Mesenchymal stem cell (in vitro differentiated cells and primary cell): ENCODE measurements around the gene PRR22.

Experiments used
- DNase-seq: peaks from one replicate; pipeline ENCODE4 v3.0.0-alpha.2; 2013
- H2AFZ ChIP-seq: one replicate; pipeline ENCODE4 v1.6.1; 2013; ENCODE audit warnings: low read depth, mild to moderate bottlenecking, control low read depth, inconsistent platforms, low read length, moderate library complexity
- H2AK5ac ChIP-seq: 2 replicates; pipeline ENCODE4 v1.6.1; 2013; ENCODE audit warnings: low read length, moderate library complexity, mild to moderate bottlenecking, inconsistent platforms; ENCODE audit not compliant: severe bottlenecking
- H2BK120ac ChIP-seq: one replicate; pipeline ENCODE4 v1.6.1; 2013; ENCODE audit warnings: low read depth, mild to moderate bottlenecking, inconsistent platforms, low read length, moderate library complexity
- H2BK12ac ChIP-seq, 2 experiments: one replicate each; pipeline ENCODE4 v1.6.1; 2013; ENCODE audit warnings: inconsistent platforms in 2 of 2, low read length in 2 of 2, mild to moderate bottlenecking in 2 of 2, moderate library complexity in 2 of 2, control low read depth in 1 of 2
- H2BK15ac ChIP-seq: one replicate; pipeline ENCODE4 v1.6.1; 2013; ENCODE audit warnings: mild to moderate bottlenecking, low read depth, inconsistent platforms; ENCODE audit not compliant: poor library complexity, severe bottlenecking
- H2BK5ac ChIP-seq: 2 replicates; pipeline ENCODE4 v1.6.1; 2013; ENCODE audit warnings: low read depth, mild to moderate bottlenecking, low read length, control low read depth, inconsistent platforms; ENCODE audit not compliant: poor library complexity, severe bottlenecking
- H3K14ac ChIP-seq, 2 experiments: one replicate each; pipeline ENCODE4 v1.6.1; 2013; ENCODE audit warnings: inconsistent platforms in 2 of 2, low read length in 2 of 2, control low read depth in 1 of 2, mild to moderate bottlenecking in 1 of 2, moderate library complexity in 1 of 2
- H3K18ac ChIP-seq, 2 experiments: one replicate each; pipeline ENCODE4 v1.6.1; 2013; ENCODE audit warnings: inconsistent platforms in 2 of 2, low read length in 2 of 2, control low read depth in 1 of 2, low read depth in 1 of 2, mild to moderate bottlenecking in 1 of 2
- H3K23ac ChIP-seq, 2 experiments: one replicate each; pipeline ENCODE4 v1.6.1; 2013; ENCODE audit warnings: inconsistent platforms in 2 of 2, low read length in 2 of 2, mild to moderate bottlenecking in 2 of 2, moderate library complexity in 2 of 2, control low read depth in 1 of 2
- H3K27ac ChIP-seq: 2 replicates; pipeline ENCODE4 v1.5.1; 2013; ENCODE audit warnings: mild to moderate bottlenecking, moderate library complexity, low read length, control low read depth, inconsistent platforms; ENCODE audit not compliant: poor library complexity, severe bottlenecking
- H3K27me3 ChIP-seq, 2 experiments: 2 replicates each; pipeline versions ENCODE4 v1.6.1 to v1.7.0; 2013; ENCODE audit warnings: low read length in 2 of 2, mild to moderate bottlenecking in 2 of 2, moderate library complexity in 2 of 2, control low read depth in 1 of 2, inconsistent platforms in 1 of 2; ENCODE audit not compliant: control insufficient read depth in 1 of 2, insufficient read depth in 1 of 2
- H3K36me3 ChIP-seq, 2 experiments: 2 replicates each; pipeline versions ENCODE4 v1.6.1 to v1.7.0; 2013; ENCODE audit warnings: low read length in 2 of 2, control low read depth in 1 of 2, inconsistent platforms in 1 of 2, low read depth in 1 of 2, mild to moderate bottlenecking in 1 of 2; ENCODE audit not compliant: insufficient read depth in 2 of 2, control insufficient read depth in 1 of 2
- H3K4ac ChIP-seq, 2 experiments: one replicate each; pipeline ENCODE4 v1.6.1; 2013; ENCODE audit warnings: inconsistent platforms in 2 of 2, low read length in 2 of 2, mild to moderate bottlenecking in 2 of 2, moderate library complexity in 2 of 2, control low read depth in 1 of 2, low read depth in 1 of 2
- H3K4me1 ChIP-seq: 2 replicates; pipeline ENCODE4 v1.6.1; 2013; ENCODE audit warnings: low read depth, low read length, control low read depth; ENCODE audit not compliant: control insufficient read depth, insufficient read depth
- H3K4me2 ChIP-seq: 2 replicates; pipeline ENCODE4 v1.6.1; 2013; ENCODE audit warnings: low read length, mild to moderate bottlenecking, inconsistent platforms; ENCODE audit not compliant: poor library complexity, severe bottlenecking
- H3K4me3 ChIP-seq, 2 experiments: 2 replicates each; pipeline versions ENCODE4 v1.5.1 to v1.7.0; 2013; ENCODE audit warnings: low read length in 2 of 2, mild to moderate bottlenecking in 2 of 2, control low read depth in 1 of 2, low read depth in 1 of 2; ENCODE audit not compliant: insufficient read depth in 1 of 2
- H3K79me1 ChIP-seq: replicated peaks from 2 replicates; pipeline ENCODE4 v1.6.1; 2013; ENCODE audit warnings: mild to moderate bottlenecking, control low read depth, low read length, inconsistent platforms; ENCODE audit not compliant: poor library complexity, severe bottlenecking
- H3K9ac ChIP-seq: 2 replicates; pipeline ENCODE4 v1.7.0; 2013; ENCODE audit warnings: mild to moderate bottlenecking, low read length, moderate library complexity
- H3K9me3 ChIP-seq: 2 replicates; pipeline ENCODE4 v1.7.0; 2013; ENCODE audit warnings: mild to moderate bottlenecking, low read length; ENCODE audit not compliant: control insufficient read depth
- H4K8ac ChIP-seq: one replicate; pipeline ENCODE4 v1.6.1; 2013; ENCODE audit warnings: inconsistent platforms, mild to moderate bottlenecking, low read length, moderate library complexity
- H4K91ac ChIP-seq: one replicate; pipeline ENCODE4 v1.6.1; 2013; ENCODE audit warnings: mild to moderate bottlenecking, low read length, inconsistent platforms
- WGBS: methylation state at CpG from one replicate; pipeline ENCODE4 v1.1.7; 2013; ENCODE audit warnings: mixed read lengths; 5-methylcytosine and 5-hydroxymethylcytosine counted together

Gene PRR22

DNA sequence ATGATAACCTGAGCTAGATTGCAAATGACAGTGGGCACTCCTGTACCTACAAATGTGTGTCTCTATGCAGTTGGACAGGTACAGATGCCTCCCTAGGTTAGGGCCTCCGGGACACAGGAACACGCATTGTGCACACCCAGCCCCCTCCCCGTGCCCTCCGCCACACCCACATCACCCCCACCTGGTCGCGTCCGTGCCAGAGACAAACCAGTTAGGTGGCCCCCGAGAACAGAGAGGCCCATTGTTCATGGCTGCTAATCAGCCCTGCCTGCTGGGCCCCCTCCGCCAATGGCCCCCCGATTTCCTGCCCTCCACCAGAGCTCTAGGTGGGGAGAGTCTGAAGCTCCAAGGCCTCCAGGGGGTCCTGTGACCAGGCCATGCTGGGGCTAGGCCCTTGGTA is 34.0 kb upstream of the PRR22 start:
- H3K36me3 ChIP-seq = no peaks in the 10 kb centered on the region
- no peak overlapping the region for H2BK120ac ChIP-seq
- H2AK5ac ChIP-seq = no peak overlapping the region
- H3K4ac ChIP-seq = no peak overlapping the region
- no peak overlapping the region for H3K9ac ChIP-seq
- no peaks in the 10 kb centered on the region for H3K79me1 ChIP-seq
- H3K23ac ChIP-seq = no peak overlapping the region
- no peak overlapping the region for H2BK5ac ChIP-seq
- peaks cover 11 to 35% of the 10 kb centered on the region in 2 experiments for H3K27me3 ChIP-seq
- peak overlapping the region in 1 of 2 experiments; percentile 23 for H3K4me3 ChIP-seq
- H2BK15ac ChIP-seq = no peak overlapping the region
- H3K4me2 ChIP-seq = no peak overlapping the region
- no peaks in the 10 kb centered on the region for H3K9me3 ChIP-seq
- H4K91ac ChIP-seq = peak overlapping the region; percentile 72
- H2BK12ac ChIP-seq = no peak overlapping the region
- H4K8ac ChIP-seq = no peak overlapping the region
- peak overlapping the region in 1 of 2 experiments; percentile 37 for H3K14ac ChIP-seq
- H2AFZ ChIP-seq = no peak overlapping the region
- 90% methylated on average over 10 of the region's 10 CpGs for WGBS
- H3K4me1 ChIP-seq = peaks cover 2% of the 10 kb centered on the region
- DNase-seq = no peak
- H3K27ac ChIP-seq = no peak overlapping the region
- H3K18ac ChIP-seq = no peak overlapping the region

DNA sequence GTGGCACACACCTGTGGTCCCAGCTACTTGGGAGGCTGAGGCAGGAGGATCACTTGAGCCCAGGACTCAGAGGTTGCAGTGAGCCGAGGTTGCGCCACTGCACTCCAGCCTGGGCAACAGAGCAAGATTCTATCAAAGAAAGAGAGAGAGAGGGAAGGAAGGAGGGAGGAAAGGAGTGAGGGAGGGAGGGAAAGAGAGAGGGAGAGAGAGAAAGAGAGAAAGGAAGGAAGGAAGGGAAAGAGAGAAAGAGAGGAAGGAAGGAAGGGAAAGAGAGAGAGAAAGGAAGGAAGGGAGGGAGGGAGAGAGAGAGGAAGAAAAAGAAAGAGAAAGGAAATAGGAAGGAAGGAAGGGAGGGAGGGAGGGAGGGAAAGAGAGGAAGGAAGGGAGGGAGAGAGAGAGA is 32.7 kb upstream of the PRR22 start:
- H3K23ac ChIP-seq = no peak overlapping the region
- no peak overlapping the region for H2BK15ac ChIP-seq
- no peak overlapping the region for H4K91ac ChIP-seq
- no peaks in the 10 kb centered on the region for H3K9me3 ChIP-seq
- H2AFZ ChIP-seq = no peak overlapping the region
- 95% methylated on average over 2 of the region's 2 CpGs for WGBS
- no peak for DNase-seq
- H4K8ac ChIP-seq = no peak overlapping the region
- H2BK5ac ChIP-seq = no peak overlapping the region
- no peaks in the 10 kb centered on the region for H3K79me1 ChIP-seq
- H3K4me1 ChIP-seq = peaks cover 2% of the 10 kb centered on the region
- H3K4ac ChIP-seq = no peak overlapping the region
- no peaks in the 10 kb centered on the region for H3K36me3 ChIP-seq
- H2BK120ac ChIP-seq = no peak overlapping the region
- no peak overlapping the region for H3K4me2 ChIP-seq
- no peak overlapping the region for H3K18ac ChIP-seq
- no peak overlapping the region for H3K27ac ChIP-seq
- H3K14ac ChIP-seq = no peak overlapping the region
- H3K9ac ChIP-seq = no peak overlapping the region
- peaks cover 12 to 32% of the 10 kb centered on the region in 2 experiments for H3K27me3 ChIP-seq
- H2BK12ac ChIP-seq = peak overlapping the region in 1 of 2 experiments; percentile 52
- H3K4me3 ChIP-seq = no peak overlapping the region
- H2AK5ac ChIP-seq = no peak overlapping the region

DNA sequence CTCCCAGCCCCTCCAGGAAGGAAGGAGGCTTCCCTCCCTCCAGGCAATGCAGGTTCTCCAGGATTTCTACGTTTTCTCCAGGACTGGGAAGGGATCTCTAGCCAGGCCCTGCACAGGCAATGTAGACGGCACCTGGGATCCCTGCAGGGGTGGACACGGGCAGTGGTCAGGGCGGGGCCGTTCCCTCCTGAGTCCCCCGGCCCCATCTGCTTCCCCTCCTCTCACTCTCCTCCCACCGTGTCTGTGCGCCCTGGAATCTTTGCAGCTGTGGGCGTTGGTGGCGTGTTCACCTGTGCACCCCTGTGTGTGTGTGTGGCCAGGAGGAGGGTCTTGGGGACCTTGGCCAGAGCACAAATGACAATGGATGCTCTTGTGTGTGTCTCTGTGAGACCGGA is 30.3 kb upstream of the PRR22 start:
- WGBS = 88% methylated on average over 11 of the region's 11 CpGs
- H3K23ac ChIP-seq = no peak overlapping the region

DNA sequence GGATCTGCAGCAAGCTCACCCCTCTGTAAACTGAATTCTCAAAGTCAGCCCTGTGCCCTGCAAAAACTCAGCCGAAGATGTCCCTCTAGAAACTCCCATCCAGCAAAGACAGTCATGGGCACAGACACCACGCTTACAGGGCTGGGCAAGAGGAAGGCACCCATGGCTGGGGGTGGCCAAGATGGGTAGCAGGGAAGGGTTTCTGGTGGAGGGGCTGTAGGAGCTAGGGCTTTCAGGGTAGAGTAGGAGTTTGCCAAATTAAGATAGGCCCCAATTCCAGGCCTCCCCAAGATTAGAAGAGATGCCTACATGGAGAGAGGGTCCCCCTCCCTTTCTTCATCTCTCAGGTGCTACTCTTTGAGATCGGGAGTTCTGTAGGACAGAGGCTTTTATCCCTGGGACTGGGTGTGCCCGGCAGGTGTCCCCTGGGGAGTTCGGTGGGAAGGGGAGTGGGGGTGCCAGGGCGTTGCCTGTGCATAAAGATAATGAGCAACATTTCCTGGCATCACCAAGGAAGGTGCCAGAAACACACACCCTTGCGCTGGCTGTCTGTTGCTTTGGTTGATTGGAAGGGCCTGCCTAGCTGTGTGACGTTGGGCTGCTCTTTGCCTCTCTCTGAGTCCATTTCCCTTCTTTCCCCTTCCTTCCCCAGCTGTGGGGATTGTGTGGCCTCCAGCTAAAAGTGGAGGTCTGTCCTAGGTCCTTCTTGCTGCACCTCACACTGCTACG is 29.7 kb upstream of the PRR22 start:
- Histone ChIP-seq H3K4me2 (no peak overlapping the region), H4K91ac (no peak overlapping the region), H2BK120ac (no peak overlapping the region), H3K27me3 (peaks cover 12 to 31% of the 10 kb centered on the region in 2 experiments), H3K14ac (no peak overlapping the region), H2BK15ac (no peak overlapping the region), H2BK12ac (no peak overlapping the region), H3K9me3 (no peaks in the 10 kb centered on the region), H4K8ac (no peak overlapping the region), H3K27ac (no peak overlapping the region), H3K4me1 (no peaks in the 10 kb centered on the region), H3K4me3 (no peak overlapping the region), H3K23ac (no peak overlapping the region), H2AK5ac (no peak overlapping the region), H2BK5ac (no peak overlapping the region), H2AFZ (no peak overlapping the region), H3K9ac (no peak overlapping the region), H3K79me1 (no peaks in the 10 kb centered on the region), H3K4ac (no peak overlapping the region), H3K18ac (no peak overlapping the region), H3K36me3 (no peaks in the 10 kb centered on the region)
- 77% methylated on average over 8 of the region's 9 CpGs for WGBS
- no peak for DNase-seq

More for the DNA sequence above, 30.3 kb upstream of the PRR22 start:
- no peaks in the 10 kb centered on the region for H3K36me3 ChIP-seq
- H3K4me2 ChIP-seq = no peak overlapping the region
- peaks cover 12 to 31% of the 10 kb centered on the region in 2 experiments for H3K27me3 ChIP-seq
- no peak overlapping the region for H3K14ac ChIP-seq
- H2BK120ac ChIP-seq = no peak overlapping the region
- no peaks in the 10 kb centered on the region for H3K9me3 ChIP-seq
- H4K91ac ChIP-seq = no peak overlapping the region
- H3K9ac ChIP-seq = no peak overlapping the region
- no peak overlapping the region for H2BK15ac ChIP-seq
- H3K27ac ChIP-seq = no peak overlapping the region
- H3K18ac ChIP-seq = no peak overlapping the region
- no peak overlapping the region for H2BK5ac ChIP-seq
- no peaks in the 10 kb centered on the region for H3K79me1 ChIP-seq
- H2AK5ac ChIP-seq = no peak overlapping the region
- no peak overlapping the region for H2AFZ ChIP-seq
- no peak overlapping the region for H3K4me3 ChIP-seq
- DNase-seq = no peak
- no peak overlapping the region for H2BK12ac ChIP-seq
- H3K4ac ChIP-seq = no peak overlapping the region
- no peaks in the 10 kb centered on the region for H3K4me1 ChIP-seq
- H4K8ac ChIP-seq = no peak overlapping the region
